ENCODE results near the gene SH3RF3. TPM values are rescaled to one million over a fixed set of nuclear protein-coding genes. Genes with fewer than 3 reads are reported as not detected.

The SH3RF3 gene
- total RNA-seq, 3 donors from 2014 or later: 3.2 to 5.6 (median 4.6) TPM

DNA sequence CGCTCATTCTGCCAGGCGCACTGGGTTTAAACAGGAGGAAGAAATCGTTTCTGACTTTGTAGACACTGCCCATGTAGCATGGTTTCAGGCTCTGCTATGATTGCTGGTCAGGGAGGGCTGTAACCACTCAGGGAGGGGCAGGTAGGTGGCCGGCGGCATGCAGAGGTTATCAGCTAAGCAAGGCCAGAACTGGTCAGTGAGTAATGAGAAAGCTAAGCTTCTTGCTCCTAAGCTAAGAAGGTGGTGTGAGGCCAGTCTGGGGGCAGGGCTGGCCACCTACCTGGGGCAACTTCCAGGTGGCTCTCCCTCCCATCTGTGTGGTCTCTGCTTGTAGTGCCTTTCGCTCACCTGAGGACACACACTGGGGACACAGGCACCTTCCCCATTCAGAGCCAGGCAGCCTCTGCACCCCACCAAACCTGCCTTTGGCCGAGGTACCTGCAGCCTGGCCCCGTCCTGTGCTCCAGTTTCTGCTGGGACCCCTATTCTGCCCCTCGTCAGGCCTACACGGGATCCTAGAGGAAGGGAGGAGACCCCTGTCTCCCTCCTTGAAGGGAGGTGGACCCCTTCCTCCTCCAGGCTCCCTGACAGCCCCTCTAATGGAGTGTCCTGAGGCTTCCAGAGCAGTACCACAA, 288.8 kb downstream of the SH3RF3 start:
- Histone ChIP-seq H3K27me3 (no peaks in the 10 kb centered on the region), H3K9me3 (no peaks in the 10 kb centered on the region), H3K36me3 (no peaks in the 10 kb centered on the region), H3K4me3 (no peak overlapping the region), H3K27ac (no peak overlapping the region), H3K4me1 (no peaks in the 10 kb centered on the region)
- intact Hi-C loops (cut with DNase I; ENCODE audit: low total_unique reads): no loop called here
- no peak for TF ChIP-seq POLR2AphosphoS5 (IDR thresholded peaks at IDR 0.05)
- DNase-seq (ENCODE audit: low spot score in 2 of 2): no peak

GRCh38 chr2:109418716-109419115, 289.7 kb downstream of the SH3RF3 start:
- Histone ChIP-seq H3K4me1 (no peaks in the 10 kb centered on the region), H3K4me3 (no peak overlapping the region), H3K27me3 (no peaks in the 10 kb centered on the region), H3K27ac (no peak overlapping the region), H3K9me3 (no peaks in the 10 kb centered on the region), H3K36me3 (no peaks in the 10 kb centered on the region)
- DNase-seq (ENCODE audit: low spot score in 2 of 2): no peak
- TF ChIP-seq, protein P1, sequence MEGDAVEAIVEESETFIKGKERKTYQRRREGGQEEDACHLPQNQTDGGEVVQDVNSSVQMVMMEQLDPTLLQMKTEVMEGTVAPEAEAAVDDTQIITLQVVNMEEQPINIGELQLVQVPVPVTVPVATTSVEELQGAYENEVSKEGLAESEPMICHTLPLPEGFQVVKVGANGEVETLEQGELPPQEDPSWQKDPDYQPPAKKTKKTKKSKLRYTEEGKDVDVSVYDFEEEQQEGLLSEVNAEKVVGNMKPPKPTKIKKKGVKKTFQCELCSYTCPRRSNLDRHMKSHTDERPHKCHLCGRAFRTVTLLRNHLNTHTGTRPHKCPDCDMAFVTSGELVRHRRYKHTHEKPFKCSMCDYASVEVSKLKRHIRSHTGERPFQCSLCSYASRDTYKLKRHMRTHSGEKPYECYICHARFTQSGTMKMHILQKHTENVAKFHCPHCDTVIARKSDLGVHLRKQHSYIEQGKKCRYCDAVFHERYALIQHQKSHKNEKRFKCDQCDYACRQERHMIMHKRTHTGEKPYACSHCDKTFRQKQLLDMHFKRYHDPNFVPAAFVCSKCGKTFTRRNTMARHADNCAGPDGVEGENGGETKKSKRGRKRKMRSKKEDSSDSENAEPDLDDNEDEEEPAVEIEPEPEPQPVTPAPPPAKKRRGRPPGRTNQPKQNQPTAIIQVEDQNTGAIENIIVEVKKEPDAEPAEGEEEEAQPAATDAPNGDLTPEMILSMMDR (IDR thresholded peaks at IDR 0.05): no peak
- no peak for TF ChIP-seq POLR2A (IDR thresholded peaks at IDR 0.05)
- no peak for TF ChIP-seq POLR2AphosphoS5 (IDR thresholded peaks at IDR 0.05)
- intact Hi-C loops (cut with DNase I; ENCODE audit: low total_unique reads): no loop called here

DNA sequence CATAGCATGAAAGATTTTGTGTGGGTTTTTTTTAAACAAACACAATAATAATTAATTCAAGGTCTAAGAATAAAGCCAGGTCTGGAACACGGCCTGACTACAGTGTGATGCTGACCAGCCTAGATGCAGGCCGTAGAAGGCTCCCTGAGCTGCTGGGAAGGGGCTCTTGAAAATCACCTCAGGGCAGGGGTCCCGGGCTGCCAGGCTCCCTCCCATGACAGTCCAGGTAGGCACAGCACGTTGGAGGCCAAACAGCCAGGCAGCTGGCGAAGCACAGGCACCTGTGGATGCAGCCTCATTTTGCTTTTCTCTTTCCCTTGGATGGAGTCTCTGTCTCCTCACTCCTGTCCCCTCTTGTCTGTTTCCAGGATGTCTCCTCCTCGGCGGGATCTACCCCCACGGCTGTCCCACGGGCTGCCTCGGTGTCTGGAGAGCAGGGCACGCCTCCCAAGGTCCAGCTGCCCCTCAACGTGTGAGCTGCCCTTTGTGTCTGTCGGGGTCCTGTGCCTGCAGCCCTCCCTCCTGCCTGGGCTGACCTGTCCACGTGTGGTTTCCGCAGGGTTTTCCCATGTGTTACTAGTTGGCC, 290.3 kb downstream of the SH3RF3 start:
- H3K9me3 ChIP-seq: no peaks in the 10 kb centered on the region
- no peak overlapping the region for H3K27ac ChIP-seq
- H3K36me3 ChIP-seq: no peaks in the 10 kb centered on the region
- TF ChIP-seq POLR2AphosphoS5 (IDR thresholded peaks at IDR 0.05) (no peak), POLR2A (IDR thresholded peaks at IDR 0.05) (no peak)
- TF ChIP-seq, protein P1 (IDR thresholded peaks at IDR 0.05): no peak
- H3K4me3 ChIP-seq: no peak overlapping the region
- intact Hi-C loops (cut with DNase I; ENCODE audit: low total_unique reads): no loop called here
- no peaks in the 10 kb centered on the region for H3K4me1 ChIP-seq
- no peaks in the 10 kb centered on the region for H3K27me3 ChIP-seq
- DNase-seq (ENCODE audit: low spot score in 2 of 2): no peak

DNA sequence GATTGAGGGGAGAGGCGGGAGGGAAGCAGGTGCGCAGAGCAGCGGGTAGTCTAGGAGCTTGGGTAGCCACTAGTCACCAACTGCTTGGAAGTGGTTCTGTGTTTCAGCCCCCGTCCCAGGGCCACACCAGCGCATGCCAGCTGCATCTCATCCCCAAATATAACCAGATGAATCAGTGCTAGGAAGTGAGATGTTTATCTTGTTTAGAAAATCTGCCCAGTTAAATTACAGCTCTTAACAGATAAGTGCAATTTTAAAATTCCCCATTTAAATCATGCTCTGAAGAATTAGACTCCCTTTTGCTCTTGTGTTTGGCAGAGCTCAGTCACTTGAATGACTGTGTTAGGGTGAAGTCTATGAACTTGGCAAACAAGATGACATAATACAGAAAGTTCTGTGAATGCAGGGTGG, 291.0 kb downstream of the SH3RF3 start:
- Histone ChIP-seq H3K36me3 (no peaks in the 10 kb centered on the region), H3K27ac (no peak overlapping the region), H3K4me3 (no peak overlapping the region), H3K9me3 (no peaks in the 10 kb centered on the region), H3K4me1 (no peaks in the 10 kb centered on the region), H3K27me3 (no peaks in the 10 kb centered on the region)
- DNase-seq (ENCODE audit: low spot score in 2 of 2): no peak
- intact Hi-C loops (cut with DNase I; ENCODE audit: low total_unique reads): no loop called here
- TF ChIP-seq POLR2AphosphoS5 (IDR thresholded peaks at IDR 0.05) (no peak), POLR2A (IDR thresholded peaks at IDR 0.05) (no peak)
- TF ChIP-seq, protein P1 (IDR thresholded peaks at IDR 0.05): no peak

DNA sequence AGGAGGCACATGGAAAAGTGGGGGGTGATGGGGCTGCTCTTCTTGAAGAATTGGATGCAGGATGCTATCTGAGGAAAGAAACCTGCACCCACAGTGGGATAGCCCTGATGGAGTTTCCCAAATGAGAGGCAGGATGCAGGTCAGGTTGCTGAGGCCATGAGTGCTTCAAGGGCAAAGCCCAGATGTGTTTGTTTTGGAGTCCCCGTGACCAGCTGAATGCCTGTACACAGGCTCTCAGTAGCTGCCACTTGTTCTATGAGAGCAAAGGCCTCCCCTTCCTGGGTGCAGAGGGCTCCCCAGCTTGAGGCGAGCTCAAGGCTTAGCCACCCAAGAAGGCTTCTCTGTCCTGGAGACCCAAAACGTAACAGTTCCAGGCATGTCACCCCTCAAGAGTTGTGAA, 292.1 kb downstream of the SH3RF3 start:
- Histone ChIP-seq H3K36me3 (no peaks in the 10 kb centered on the region), H3K27me3 (no peaks in the 10 kb centered on the region), H3K4me3 (no peak overlapping the region), H3K27ac (no peak overlapping the region), H3K4me1 (no peaks in the 10 kb centered on the region), H3K9me3 (no peaks in the 10 kb centered on the region)
- intact Hi-C loops (cut with DNase I; ENCODE audit: low total_unique reads): no loop called here
- TF ChIP-seq, protein P1 (IDR thresholded peaks at IDR 0.05): no peak
- no peak for TF ChIP-seq POLR2AphosphoS5 (IDR thresholded peaks at IDR 0.05)
- no peak for TF ChIP-seq POLR2A (IDR thresholded peaks at IDR 0.05)
- no peak for DNase-seq (ENCODE audit: low spot score in 2 of 2)

Data from breast epithelium (tissue), 4 donors.